ENCODE results near the gene PDE4B.

GRCh38 chr1:66267201-66267940 is 474.7 kb downstream of the PDE4B start:
- TF ChIP-seq CTCF (IDR thresholded peaks at IDR 0.05; ENCODE audit: low read depth, low read length): no peak
- no peak for TF ChIP-seq EZH2phosphoT487 (IDR thresholded peaks at IDR 0.05; ENCODE audit: low read depth)
